GM23248 (cell line): ENCODE measurements around the gene KCNK15.

Experiments
- EZH2 ChIP-seq: fragments of 200-600 bp; sonication (generic); IDR thresholded peaks from 2 replicates; pipeline ENCODE4 v1.6.1; 2018; ENCODE audit warnings: antibody characterized with exemption, mild to moderate bottlenecking; ENCODE audit not compliant: insufficient read depth, poor library complexity, severe bottlenecking
- EZH2phosphoT487 ChIP-seq: fragments of 200-600 bp; sonication (generic); IDR thresholded peaks from 2 replicates; pipeline ENCODE4 v1.6.1; 2018; ENCODE audit warnings: antibody characterized with exemption, moderate library complexity, mild to moderate bottlenecking, low read depth; ENCODE audit not compliant: insufficient read depth

- TF ChIP-seq EZH2: no peak
- TF ChIP-seq EZH2phosphoT487: no peak
Observed at GRCh38 chr20:44765091-44765490, 19.4 kb downstream of the KCNK15 start.
